K562 (cell line): ENCODE results near the gene POU2F1. TPM values are rescaled to one million over a fixed set of nuclear protein-coding genes. Genes with fewer than 3 reads are reported as not detected.

ENCODE experiments used
- ATAC-seq: fragments of 200-7000 bp; cut with Tn5 transposase; 3 replicates; pipeline ENCODE4 v1.9.1; 2020; ENCODE audit warnings: moderate library complexity
- BruUV-seq: library from RNA; stranded (reverse); fragments of 400-500 nt; replicated peaks from 2 replicates; lab custom pipeline; 2021; lab: Mats Ljungman, UMichigan
- CTCF ChIA-PET: fragments of 300-600 bp; formaldehyde crosslinking; extraction: SDS; loops from one replicate; lab custom pipeline; 2021; ENCODE audit warnings: low intra/inter-chr PET ratio; lab: Yijun Ruan, JAX
- POLR2A ChIA-PET: fragments of 300-600, 350-650 bp; sonication (Branson Sonifier 250); formaldehyde crosslinking; extraction: SDS; loops from one replicate; lab custom pipeline; 2021; ENCODE audit warnings: antibody characterized with exemption, inconsistent platforms; lab: Yijun Ruan, JAX
- DNase-seq, 4 experiments: peaks; one replicate each; pipeline versions ENCODE4 v3.0.0 to v3.0.0-alpha.2; 2011 to 2018; ENCODE audit warnings: low spot score in 3 of 4, mixed read lengths in 3 of 4; ENCODE audit errors: extremely low read depth in 1 of 4
- FAIRE-seq: peaks from 2 replicates; lab custom pipeline; 2011; peaks lifted over from hg19 to GRCh38; lab: Jason Lieb, UNC
- H2AFZ ChIP-seq: 2 replicates; pipeline ENCODE4 v1.6.0; 2011; ENCODE audit warnings: low read depth, low read length, control low read depth, inconsistent platforms
- H3K27ac ChIP-seq: fragments of 200-600 bp; 3 replicates; pipeline ENCODE4 v1.8.0; 2011; ENCODE audit warnings: low read depth, mild to moderate bottlenecking, control low read depth, inconsistent platforms, low read length, moderate library complexity, mixed read lengths; ENCODE audit errors: extremely low read depth
- H3K27me3 ChIP-seq, 2 experiments: fragments of 300-600 bp in 1 of 2; 2 replicates in 1 of 2; 3 replicates in 1 of 2; pipeline versions ENCODE4 v1.6.0 to v1.8.0; 2011; ENCODE audit warnings: inconsistent platforms in 2 of 2, low read length in 2 of 2, mild to moderate bottlenecking in 1 of 2, mixed read lengths in 1 of 2, moderate library complexity in 1 of 2; ENCODE audit not compliant: control insufficient read depth in 2 of 2, insufficient read depth in 2 of 2
- H3K36me3 ChIP-seq: fragments of 300-600 bp; 3 replicates; pipeline ENCODE4 v1.8.0; 2011; ENCODE audit warnings: mild to moderate bottlenecking, low read length, inconsistent platforms; ENCODE audit not compliant: control insufficient read depth, insufficient read depth
- H3K4me1 ChIP-seq, 2 experiments: fragments of 200-600 bp in 1 of 2; replicated peaks in 1 of 2; 2 replicates in 1 of 2; 3 replicates in 1 of 2; pipeline versions ENCODE4 v1.5.1 to v1.8.0; 2011; ENCODE audit warnings: inconsistent platforms in 2 of 2, low read length in 2 of 2, mild to moderate bottlenecking in 1 of 2, mixed read lengths in 1 of 2, moderate library complexity in 1 of 2; ENCODE audit not compliant: control insufficient read depth in 2 of 2, insufficient read depth in 2 of 2
- H3K4me2 ChIP-seq: 2 replicates; pipeline ENCODE4 v1.6.1; 2011; ENCODE audit warnings: low read length, control low read depth, inconsistent platforms, mixed read lengths; ENCODE audit not compliant: insufficient read depth
- H3K4me3 ChIP-seq: fragments of 200-600 bp; sonication (generic), shearing (Covaris generic); 2 replicates; pipeline ENCODE4 v1.5.1; 2016; ENCODE audit warnings: control low read depth, inconsistent platforms
- H3K79me2 ChIP-seq: fragments of 200-600 bp; 3 replicates; pipeline ENCODE4 v1.8.0; 2011; ENCODE audit warnings: low read length, inconsistent platforms; ENCODE audit not compliant: control insufficient read depth, insufficient read depth
- H3K9ac ChIP-seq, 2 experiments: 2 replicates each; pipeline versions ENCODE4 v1.6.0 to v1.6.1; 2011; ENCODE audit warnings: low read depth in 2 of 2, low read length in 2 of 2, control low read depth in 1 of 2, inconsistent platforms in 1 of 2, mild to moderate bottlenecking in 1 of 2, mixed read lengths in 1 of 2; ENCODE audit not compliant: insufficient read depth in 1 of 2
- H3K9me1 ChIP-seq: one replicate; pipeline ENCODE4 v1.6.0; 2011; ENCODE audit warnings: inconsistent platforms, mild to moderate bottlenecking, low read length, moderate library complexity; ENCODE audit not compliant: control insufficient read depth, insufficient read depth
- H3K9me3 ChIP-seq: replicated peaks from 2 replicates; pipeline ENCODE4 v1.5.1; 2011; ENCODE audit warnings: low read depth, low read length, inconsistent platforms; ENCODE audit not compliant: control insufficient read depth, insufficient read depth
- H4K20me1 ChIP-seq: replicated peaks from 2 replicates; pipeline ENCODE4 v1.6.1; 2011; ENCODE audit warnings: low read length, inconsistent platforms, mixed read lengths; ENCODE audit not compliant: control insufficient read depth, insufficient read depth
- KAT7 ChIP-seq: sonication (generic); formaldehyde crosslinking; IDR thresholded peaks from 2 replicates; pipeline ENCODE4 v1.8.0; 2022; ENCODE audit warnings: missing genetic modification reagents, mild to moderate bottlenecking, borderline replicate concordance
- MAFG ChIP-seq: fragments of 450-650 bp; conservative IDR thresholded peaks from 2 replicates; pipeline ENCODE4 v1.6.1; 2016; ENCODE audit warnings: missing genetic modification characterization, missing compliant biosample characterization
- SOX6 ChIP-seq: fragments of 450-650 bp; IDR thresholded peaks from 2 replicates; pipeline ENCODE4 v1.6.1; 2014; ENCODE audit warnings: mild to moderate bottlenecking
- WGBS: fragments of 100-300 bp; shearing (Covaris generic); methylation state at CpG from one replicate; pipeline ENCODE4 v1.1.6; 2016; ENCODE audit warnings: low coverage, mixed read lengths; ENCODE audit not compliant: insufficient coverage; ENCODE audit errors: missing lambda C conversion rate; 5-methylcytosine and 5-hydroxymethylcytosine counted together
- in situ Hi-C: fragments of 300-500 bp; cut with MboI; formaldehyde crosslinking; loops from 4 replicates; pipeline ENCODE4 v1.15.0; 2018; ENCODE audit warnings: inconsistent platforms, mixed read lengths
- intact Hi-C: fragments of 100-400 bp; cut with micrococcal nuclease; formaldehyde crosslinking; loops from 2 replicates; pipeline ENCODE4 v1.14.2; 2022
- polyA plus RNA-seq, 8 experiments: library from polyadenylated mRNA; depleted of rRNA in 4 of 8; stranded (reverse) in 5 of 8; unstranded in 3 of 8; fragments of >200 nt; fragmentation: Nextera tagmentation in 2 of 8; fragmentation: Illumina TruSeq in 1 of 8; extraction: Ambion mirVana in 2 of 8; extraction: Trizol in 1 of 8; gene quantifications; 2 replicates each; pipeline versions ENCODE4 v1.2.1 to v1.2.3, GENCODE V29; 2011 to 2014; ENCODE audit warnings: inconsistent platforms in 1 of 8, missing spikeins in 1 of 8
- total RNA-seq, 7 experiments: library from RNA; depleted of rRNA in 6 of 7; stranded (reverse); fragments of >200 nt in 6 of 7; fragmentation: Illumina TruSeq in 2 of 7; extraction: Trizol in 2 of 7; gene quantifications; 2 replicates each; pipeline versions ENCODE4 v1.2.1 to v1.2.3, GENCODE V29; 2011 to 2021; ENCODE audit warnings: low replicate concordance in 1 of 7
- TF ChIP-seq, protein P1 (sequence below): sonication (generic); formaldehyde crosslinking; IDR thresholded peaks from 2 replicates; pipeline ENCODE4 v1.8.0; 2022; ENCODE audit warnings: mild to moderate bottlenecking, missing genetic modification reagents
- TF ChIP-seq, protein P2 (sequence below): fragments of 450-650 bp; formaldehyde crosslinking; IDR thresholded peaks from 2 replicates; pipeline ENCODE4 v1.4.0; 2020; ENCODE audit warnings: mild to moderate bottlenecking, moderate library complexity
- TF ChIP-seq, protein P3 (sequence below): fragments of 250-450 bp; sonication (Bioruptor Pico); IDR thresholded peaks from 2 replicates; pipeline ENCODE4 v1.8.0; 2022; ENCODE audit warnings: inconsistent platforms

The POU2F1 gene
- total and polyA plus RNA-seq, 9 of the 15 experiments (the other 6 are each of a cell fraction or from before 2014, with no cell fraction given), result 2.6 to 22.3 (median 8.8) TPM

DNA sequence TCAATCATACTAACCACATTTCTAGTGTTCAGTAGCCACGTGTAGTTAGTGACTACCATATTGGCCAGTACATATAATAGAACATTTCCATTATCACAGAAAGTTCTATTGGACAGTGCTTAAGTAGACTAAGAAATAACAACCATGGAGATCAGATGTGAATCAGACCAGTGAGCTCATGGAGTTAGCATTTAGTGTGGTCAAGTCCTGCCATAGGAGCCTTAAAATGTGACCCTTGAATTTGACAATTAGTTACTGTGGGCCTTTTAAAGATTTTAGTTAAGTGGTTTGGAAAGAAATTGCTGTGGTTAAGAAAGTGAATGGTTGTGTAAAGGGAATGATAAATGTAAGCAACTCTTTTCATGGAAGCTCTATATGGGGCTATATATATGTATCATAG, 123.4 kb downstream of the POU2F1 start:
- H3K27me3 ChIP-seq, result no peaks in the 10 kb centered on the region
- TF ChIP-seq KAT7 (CRISPR knock-in tag), result no peak
- TF ChIP-seq SOX6, result no peak
- TF ChIP-seq, protein P1, sequence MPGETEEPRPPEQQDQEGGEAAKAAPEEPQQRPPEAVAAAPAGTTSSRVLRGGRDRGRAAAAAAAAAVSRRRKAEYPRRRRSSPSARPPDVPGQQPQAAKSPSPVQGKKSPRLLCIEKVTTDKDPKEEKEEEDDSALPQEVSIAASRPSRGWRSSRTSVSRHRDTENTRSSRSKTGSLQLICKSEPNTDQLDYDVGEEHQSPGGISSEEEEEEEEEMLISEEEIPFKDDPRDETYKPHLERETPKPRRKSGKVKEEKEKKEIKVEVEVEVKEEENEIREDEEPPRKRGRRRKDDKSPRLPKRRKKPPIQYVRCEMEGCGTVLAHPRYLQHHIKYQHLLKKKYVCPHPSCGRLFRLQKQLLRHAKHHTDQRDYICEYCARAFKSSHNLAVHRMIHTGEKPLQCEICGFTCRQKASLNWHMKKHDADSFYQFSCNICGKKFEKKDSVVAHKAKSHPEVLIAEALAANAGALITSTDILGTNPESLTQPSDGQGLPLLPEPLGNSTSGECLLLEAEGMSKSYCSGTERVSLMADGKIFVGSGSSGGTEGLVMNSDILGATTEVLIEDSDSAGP (CRISPR knock-in tag), result no peak
- TF ChIP-seq, protein P2, sequence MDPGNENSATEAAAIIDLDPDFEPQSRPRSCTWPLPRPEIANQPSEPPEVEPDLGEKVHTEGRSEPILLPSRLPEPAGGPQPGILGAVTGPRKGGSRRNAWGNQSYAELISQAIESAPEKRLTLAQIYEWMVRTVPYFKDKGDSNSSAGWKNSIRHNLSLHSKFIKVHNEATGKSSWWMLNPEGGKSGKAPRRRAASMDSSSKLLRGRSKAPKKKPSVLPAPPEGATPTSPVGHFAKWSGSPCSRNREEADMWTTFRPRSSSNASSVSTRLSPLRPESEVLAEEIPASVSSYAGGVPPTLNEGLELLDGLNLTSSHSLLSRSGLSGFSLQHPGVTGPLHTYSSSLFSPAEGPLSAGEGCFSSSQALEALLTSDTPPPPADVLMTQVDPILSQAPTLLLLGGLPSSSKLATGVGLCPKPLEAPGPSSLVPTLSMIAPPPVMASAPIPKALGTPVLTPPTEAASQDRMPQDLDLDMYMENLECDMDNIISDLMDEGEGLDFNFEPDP, result no peak
- TF ChIP-seq, protein P3, sequence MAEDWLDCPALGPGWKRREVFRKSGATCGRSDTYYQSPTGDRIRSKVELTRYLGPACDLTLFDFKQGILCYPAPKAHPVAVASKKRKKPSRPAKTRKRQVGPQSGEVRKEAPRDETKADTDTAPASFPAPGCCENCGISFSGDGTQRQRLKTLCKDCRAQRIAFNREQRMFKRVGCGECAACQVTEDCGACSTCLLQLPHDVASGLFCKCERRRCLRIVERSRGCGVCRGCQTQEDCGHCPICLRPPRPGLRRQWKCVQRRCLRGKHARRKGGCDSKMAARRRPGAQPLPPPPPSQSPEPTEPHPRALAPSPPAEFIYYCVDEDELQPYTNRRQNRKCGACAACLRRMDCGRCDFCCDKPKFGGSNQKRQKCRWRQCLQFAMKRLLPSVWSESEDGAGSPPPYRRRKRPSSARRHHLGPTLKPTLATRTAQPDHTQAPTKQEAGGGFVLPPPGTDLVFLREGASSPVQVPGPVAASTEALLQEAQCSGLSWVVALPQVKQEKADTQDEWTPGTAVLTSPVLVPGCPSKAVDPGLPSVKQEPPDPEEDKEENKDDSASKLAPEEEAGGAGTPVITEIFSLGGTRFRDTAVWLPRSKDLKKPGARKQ, result no peak
- TF ChIP-seq MAFG (tag), result no peak
- TF ChIP-seq, all 486 proteins: peak for 0
- no peak overlapping the region for H3K4me3 ChIP-seq
- no peak overlapping the region for H3K4me2 ChIP-seq
- ChIA-PET POLR2A (no interaction called here), CTCF (no interaction called here)
- no TSS peak for BruUV-seq
- no peak overlapping the region for H3K9ac ChIP-seq
- intact Hi-C loops, result no loop called here
- H3K4me1 ChIP-seq, result no peaks in the 10 kb centered on the region
- ATAC-seq (peak; percentile 19; the same call in 1 of the 3 replicates), DNase-seq (no peak), FAIRE-seq (no peak)
- H3K36me3 ChIP-seq, result no peaks in the 10 kb centered on the region
- 21% methylated on average over 1 of the region's 1 CpG for WGBS
- no peaks in the 10 kb centered on the region for H3K79me2 ChIP-seq
- in situ Hi-C loops, result no loop called here
- H2AFZ ChIP-seq, result no peak overlapping the region
- no peaks in the 10 kb centered on the region for H3K9me1 ChIP-seq
- H3K27ac ChIP-seq, result no peak overlapping the region
- H3K9me3 ChIP-seq, result no peaks in the 10 kb centered on the region
- no peaks in the 10 kb centered on the region for H4K20me1 ChIP-seq
